Measurements from ENCODE around the gene DSG1. TPM values are rescaled to one million over a fixed set of nuclear protein-coding genes. Genes with fewer than 3 reads are reported as not detected.

Gene DSG1
- total and polyA plus RNA-seq, 2 of the 13 experiments (the other 11 are each of a cell fraction or from before 2014, with no cell fraction given) = 0.04 TPM; not detected in 1

DNA sequence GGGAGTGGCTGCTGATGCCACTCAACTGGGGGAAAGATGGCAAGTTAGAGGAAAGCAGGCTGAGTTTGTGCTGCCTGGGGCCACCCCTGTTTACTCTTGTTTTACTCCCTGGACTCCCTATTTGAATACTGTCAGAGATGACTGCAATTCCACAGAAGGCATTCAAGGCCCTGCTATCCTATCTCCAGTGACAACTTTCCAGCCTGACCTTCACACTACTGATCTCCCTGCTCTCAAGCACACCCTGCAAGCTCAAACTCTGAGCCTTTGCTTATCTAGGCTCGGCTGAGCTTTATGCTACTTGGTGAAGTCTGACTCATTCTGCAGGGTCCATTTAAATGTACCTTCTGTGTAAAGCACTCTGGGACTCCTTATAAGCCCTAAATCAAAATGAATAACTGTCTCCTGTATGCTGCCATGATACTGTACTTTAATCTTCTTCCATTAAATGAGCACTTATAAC is 39.3 kb upstream of the DSG1 start (continued):
- TF ChIP-seq ZNF766 (CRISPR knock-in tag; IDR thresholded peaks at IDR 0.05; ENCODE audit: borderline replicate concordance) (0 out of 2 replicates have a peak, but pooled peaks have one; percentile 52), GATAD2A (CRISPR knock-in tag; IDR thresholded peaks at IDR 0.05) (peak; percentile 76), ZNF430 (CRISPR knock-in tag; IDR thresholded peaks at IDR 0.05) (no peak), GFI1 (CRISPR knock-in tag; IDR thresholded peaks at IDR 0.05; ENCODE audit: borderline replicate concordance) (no peak), HIC2 (CRISPR knock-in tag; IDR thresholded peaks at IDR 0.05; ENCODE audit: low read depth) (no peak), ZNF318 (CRISPR knock-in tag; IDR thresholded peaks at IDR 0.05) (no peak), ZFP62 (CRISPR knock-in tag; IDR thresholded peaks at IDR 0.05) (no peak), TBX3 (IDR thresholded peaks at IDR 0.05; ENCODE audit: borderline replicate concordance) (peak; percentile 66; the same call in 1 of the 2 replicates), KLF16 (CRISPR knock-in tag; IDR thresholded peaks at IDR 0.05) (peak in 1 of 2 experiments; percentile 35; a peak in 1 of 4 replicates)
- TF ChIP-seq, protein P1, sequence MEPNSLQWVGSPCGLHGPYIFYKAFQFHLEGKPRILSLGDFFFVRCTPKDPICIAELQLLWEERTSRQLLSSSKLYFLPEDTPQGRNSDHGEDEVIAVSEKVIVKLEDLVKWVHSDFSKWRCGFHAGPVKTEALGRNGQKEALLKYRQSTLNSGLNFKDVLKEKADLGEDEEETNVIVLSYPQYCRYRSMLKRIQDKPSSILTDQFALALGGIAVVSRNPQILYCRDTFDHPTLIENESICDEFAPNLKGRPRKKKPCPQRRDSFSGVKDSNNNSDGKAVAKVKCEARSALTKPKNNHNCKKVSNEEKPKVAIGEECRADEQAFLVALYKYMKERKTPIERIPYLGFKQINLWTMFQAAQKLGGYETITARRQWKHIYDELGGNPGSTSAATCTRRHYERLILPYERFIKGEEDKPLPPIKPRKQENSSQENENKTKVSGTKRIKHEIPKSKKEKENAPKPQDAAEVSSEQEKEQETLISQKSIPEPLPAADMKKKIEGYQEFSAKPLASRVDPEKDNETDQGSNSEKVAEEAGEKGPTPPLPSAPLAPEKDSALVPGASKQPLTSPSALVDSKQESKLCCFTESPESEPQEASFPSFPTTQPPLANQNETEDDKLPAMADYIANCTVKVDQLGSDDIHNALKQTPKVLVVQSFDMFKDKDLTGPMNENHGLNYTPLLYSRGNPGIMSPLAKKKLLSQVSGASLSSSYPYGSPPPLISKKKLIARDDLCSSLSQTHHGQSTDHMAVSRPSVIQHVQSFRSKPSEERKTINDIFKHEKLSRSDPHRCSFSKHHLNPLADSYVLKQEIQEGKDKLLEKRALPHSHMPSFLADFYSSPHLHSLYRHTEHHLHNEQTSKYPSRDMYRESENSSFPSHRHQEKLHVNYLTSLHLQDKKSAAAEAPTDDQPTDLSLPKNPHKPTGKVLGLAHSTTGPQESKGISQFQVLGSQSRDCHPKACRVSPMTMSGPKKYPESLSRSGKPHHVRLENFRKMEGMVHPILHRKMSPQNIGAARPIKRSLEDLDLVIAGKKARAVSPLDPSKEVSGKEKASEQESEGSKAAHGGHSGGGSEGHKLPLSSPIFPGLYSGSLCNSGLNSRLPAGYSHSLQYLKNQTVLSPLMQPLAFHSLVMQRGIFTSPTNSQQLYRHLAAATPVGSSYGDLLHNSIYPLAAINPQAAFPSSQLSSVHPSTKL (CRISPR knock-in tag; IDR thresholded peaks at IDR 0.05) = peak; percentile 93
- TF ChIP-seq, protein P2, sequence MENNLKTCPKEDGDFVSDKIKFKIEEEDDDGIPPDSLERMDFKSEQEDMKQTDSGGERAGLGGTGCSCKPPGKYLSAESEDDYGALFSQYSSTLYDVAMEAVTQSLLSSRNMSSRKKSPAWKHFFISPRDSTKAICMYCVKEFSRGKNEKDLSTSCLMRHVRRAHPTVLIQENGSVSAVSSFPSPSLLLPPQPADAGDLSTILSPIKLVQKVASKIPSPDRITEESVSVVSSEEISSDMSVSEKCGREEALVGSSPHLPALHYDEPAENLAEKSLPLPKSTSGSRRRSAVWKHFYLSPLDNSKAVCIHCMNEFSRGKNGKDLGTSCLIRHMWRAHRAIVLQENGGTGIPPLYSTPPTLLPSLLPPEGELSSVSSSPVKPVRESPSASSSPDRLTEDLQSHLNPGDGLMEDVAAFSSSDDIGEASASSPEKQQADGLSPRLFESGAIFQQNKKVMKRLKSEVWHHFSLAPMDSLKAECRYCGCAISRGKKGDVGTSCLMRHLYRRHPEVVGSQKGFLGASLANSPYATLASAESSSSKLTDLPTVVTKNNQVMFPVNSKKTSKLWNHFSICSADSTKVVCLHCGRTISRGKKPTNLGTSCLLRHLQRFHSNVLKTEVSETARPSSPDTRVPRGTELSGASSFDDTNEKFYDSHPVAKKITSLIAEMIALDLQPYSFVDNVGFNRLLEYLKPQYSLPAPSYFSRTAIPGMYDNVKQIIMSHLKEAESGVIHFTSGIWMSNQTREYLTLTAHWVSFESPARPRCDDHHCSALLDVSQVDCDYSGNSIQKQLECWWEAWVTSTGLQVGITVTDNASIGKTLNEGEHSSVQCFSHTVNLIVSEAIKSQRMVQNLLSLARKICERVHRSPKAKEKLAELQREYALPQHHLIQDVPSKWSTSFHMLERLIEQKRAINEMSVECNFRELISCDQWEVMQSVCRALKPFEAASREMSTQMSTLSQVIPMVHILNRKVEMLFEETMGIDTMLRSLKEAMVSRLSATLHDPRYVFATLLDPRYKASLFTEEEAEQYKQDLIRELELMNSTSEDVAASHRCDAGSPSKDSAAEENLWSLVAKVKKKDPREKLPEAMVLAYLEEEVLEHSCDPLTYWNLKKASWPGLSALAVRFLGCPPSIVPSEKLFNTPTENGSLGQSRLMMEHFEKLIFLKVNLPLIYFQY (CRISPR knock-in tag; IDR thresholded peaks at IDR 0.05; ENCODE audit: borderline replicate concordance) = no peak
